ENCODE measurements around the gene ENPP6. TPM values are rescaled to one million over a fixed set of nuclear protein-coding genes. Genes with fewer than 3 reads are reported as not detected.

The ENPP6 gene
- total RNA-seq, 4 donors from 2014 or later: 0.07 to 0.56 (median 0.20) TPM; not detected in 1

GRCh38 chr4:184252136-184253071, 34.7 kb upstream of the ENPP6 start:
- intact Hi-C loops (cut with DNase I; ENCODE audit: low total_unique reads): no loop called here
- no peak for TF ChIP-seq POLR2A (IDR thresholded peaks at IDR 0.05)
- TF ChIP-seq, protein P1, sequence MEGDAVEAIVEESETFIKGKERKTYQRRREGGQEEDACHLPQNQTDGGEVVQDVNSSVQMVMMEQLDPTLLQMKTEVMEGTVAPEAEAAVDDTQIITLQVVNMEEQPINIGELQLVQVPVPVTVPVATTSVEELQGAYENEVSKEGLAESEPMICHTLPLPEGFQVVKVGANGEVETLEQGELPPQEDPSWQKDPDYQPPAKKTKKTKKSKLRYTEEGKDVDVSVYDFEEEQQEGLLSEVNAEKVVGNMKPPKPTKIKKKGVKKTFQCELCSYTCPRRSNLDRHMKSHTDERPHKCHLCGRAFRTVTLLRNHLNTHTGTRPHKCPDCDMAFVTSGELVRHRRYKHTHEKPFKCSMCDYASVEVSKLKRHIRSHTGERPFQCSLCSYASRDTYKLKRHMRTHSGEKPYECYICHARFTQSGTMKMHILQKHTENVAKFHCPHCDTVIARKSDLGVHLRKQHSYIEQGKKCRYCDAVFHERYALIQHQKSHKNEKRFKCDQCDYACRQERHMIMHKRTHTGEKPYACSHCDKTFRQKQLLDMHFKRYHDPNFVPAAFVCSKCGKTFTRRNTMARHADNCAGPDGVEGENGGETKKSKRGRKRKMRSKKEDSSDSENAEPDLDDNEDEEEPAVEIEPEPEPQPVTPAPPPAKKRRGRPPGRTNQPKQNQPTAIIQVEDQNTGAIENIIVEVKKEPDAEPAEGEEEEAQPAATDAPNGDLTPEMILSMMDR (IDR thresholded peaks at IDR 0.05 in 4 of 5, conservative IDR thresholded peaks at IDR 0.05 in 1 of 5): no peak
- no peaks in the 10 kb centered on the region for H3K27me3 ChIP-seq
- H3K27ac ChIP-seq: no peak overlapping the region
- H3K4me1 ChIP-seq: no peaks in the 10 kb centered on the region
- no peak for DNase-seq
- no peaks in the 10 kb centered on the region for H3K36me3 ChIP-seq
- no peak overlapping the region for H3K4me3 ChIP-seq
- ATAC-seq: no peak
- in situ Hi-C loops (cut with MboI; ENCODE audit: low sequenced_read_pairs in 4 of 4): no loop called here
- no peaks in the 10 kb centered on the region for H3K9me3 ChIP-seq

- no peak overlapping the region for H3K4me3 ChIP-seq
- TF ChIP-seq, protein P1 (IDR thresholded peaks at IDR 0.05 in 4 of 5, conservative IDR thresholded peaks at IDR 0.05 in 1 of 5): no peak
- no peak for TF ChIP-seq POLR2A (IDR thresholded peaks at IDR 0.05)
- in situ Hi-C loops (cut with MboI; ENCODE audit: low sequenced_read_pairs in 4 of 4) (no loop called here), intact Hi-C loops (cut with DNase I; ENCODE audit: low total_unique reads) (no loop called here)
- ATAC-seq: no peak
- no peak overlapping the region for H3K27ac ChIP-seq
- no peaks in the 10 kb centered on the region for H3K4me1 ChIP-seq
- no peak for DNase-seq
- no peaks in the 10 kb centered on the region for H3K9me3 ChIP-seq
- H3K27me3 ChIP-seq: no peaks in the 10 kb centered on the region
- H3K36me3 ChIP-seq: no peaks in the 10 kb centered on the region
These were observed 34.0 kb upstream of the ENPP6 start for GRCh38 chr4:184251670-184251980.

GRCh38 chr4:184250795-184251669, 33.4 kb upstream of the ENPP6 start:
- no peaks in the 10 kb centered on the region for H3K9me3 ChIP-seq
- no peaks in the 10 kb centered on the region for H3K27me3 ChIP-seq
- intact Hi-C loops (cut with DNase I; ENCODE audit: low total_unique reads) (no loop called here), in situ Hi-C loops (cut with MboI; ENCODE audit: low sequenced_read_pairs in 4 of 4) (no loop called here)
- H3K27ac ChIP-seq: no peak overlapping the region
- TF ChIP-seq, protein P1 (IDR thresholded peaks at IDR 0.05 in 4 of 5, conservative IDR thresholded peaks at IDR 0.05 in 1 of 5): peak in 3 of 5 experiments; percentile 9 to 49 (median 25)
- TF ChIP-seq POLR2A (IDR thresholded peaks at IDR 0.05): no peak
- H3K4me1 ChIP-seq: no peaks in the 10 kb centered on the region
- no peak overlapping the region for H3K4me3 ChIP-seq
- ATAC-seq (no peak), DNase-seq (no peak)
- no peaks in the 10 kb centered on the region for H3K36me3 ChIP-seq

DNA sequence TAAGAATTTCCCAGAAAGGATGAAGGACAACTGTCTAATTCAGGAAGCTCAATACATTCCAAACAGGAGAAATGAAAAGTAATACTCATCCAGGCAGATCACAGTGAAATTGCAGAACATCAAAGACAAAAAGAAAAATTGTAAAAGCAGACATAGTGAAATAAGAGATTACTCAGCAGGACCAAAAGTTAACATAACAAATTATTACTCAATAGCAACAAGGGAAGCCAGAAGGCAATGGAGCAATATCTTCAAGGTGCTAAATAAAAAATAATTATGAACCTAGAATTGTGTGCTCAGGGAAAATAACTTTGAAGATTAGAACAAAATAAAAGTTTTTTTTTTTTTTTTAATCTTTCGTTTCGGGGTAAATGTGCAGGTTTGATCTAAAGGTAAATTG, 30.5 kb upstream of the ENPP6 start:
- Histone ChIP-seq H3K36me3 (no peaks in the 10 kb centered on the region), H3K27me3 (no peaks in the 10 kb centered on the region), H3K4me1 (no peaks in the 10 kb centered on the region), H3K9me3 (no peaks in the 10 kb centered on the region), H3K4me3 (no peak overlapping the region), H3K27ac (no peak overlapping the region)
- no peak for ATAC-seq
- intact Hi-C loops (cut with DNase I; ENCODE audit: low total_unique reads) (no loop called here), in situ Hi-C loops (cut with MboI; ENCODE audit: low sequenced_read_pairs in 4 of 4) (no loop called here)
- TF ChIP-seq POLR2A (IDR thresholded peaks at IDR 0.05): no peak
- TF ChIP-seq, protein P1 (IDR thresholded peaks at IDR 0.05 in 4 of 5, conservative IDR thresholded peaks at IDR 0.05 in 1 of 5): no peak
- DNase-seq: no peak
